Activated T-helper 17 cell treated with anti-CD3 and anti-CD28 coated beads, Interleukin-2, amount 50 U/mL, for 72 hours (primary cell): ENCODE measurements around the gene NPHP4. TPM values are rescaled to one million over a fixed set of nuclear protein-coding genes. Genes with fewer than 3 reads are reported as not detected.
A peak's percentile ranks its signal among the peaks of the same experiment; 100 is the strongest.

Experiments used
- ATAC-seq: fragments of 150-1000 bp; cut with Tn5 transposase; replicated peaks from 2 replicates; pipeline ENCODE4 v1.10.0; 2021; ENCODE audit warnings: mild to moderate bottlenecking, moderate library complexity
- H3K27ac Mint-ChIP-seq: one replicate; pipeline ENCODE4 v1.8.0; 2022; ENCODE audit warnings: mixed read lengths
- H3K27me3 Mint-ChIP-seq: one replicate; pipeline ENCODE4 v1.8.0; 2022; ENCODE audit warnings: mixed read lengths
- H3K36me3 Mint-ChIP-seq: one replicate; pipeline ENCODE4 v1.8.0; 2022; ENCODE audit warnings: low read depth, mild to moderate bottlenecking, mixed read lengths
- H3K4me1 Mint-ChIP-seq: one replicate; pipeline ENCODE4 v1.8.0; 2022; ENCODE audit warnings: mixed read lengths
- H3K4me3 Mint-ChIP-seq: one replicate; pipeline ENCODE4 v1.8.0; 2022; ENCODE audit warnings: mild to moderate bottlenecking, mixed read lengths
- H3K9me3 Mint-ChIP-seq: one replicate; pipeline ENCODE4 v1.8.0; 2022; ENCODE audit warnings: mixed read lengths
- total RNA-seq, 2 donors: library from RNA; stranded (reverse); gene quantifications; one replicate each; pipeline ENCODE4 v1.2.3, GENCODE V29; 2022

NPHP4 gene
- total RNA-seq, 2 donors from 2014 or later = 21.5 to 35.7 TPM

DNA sequence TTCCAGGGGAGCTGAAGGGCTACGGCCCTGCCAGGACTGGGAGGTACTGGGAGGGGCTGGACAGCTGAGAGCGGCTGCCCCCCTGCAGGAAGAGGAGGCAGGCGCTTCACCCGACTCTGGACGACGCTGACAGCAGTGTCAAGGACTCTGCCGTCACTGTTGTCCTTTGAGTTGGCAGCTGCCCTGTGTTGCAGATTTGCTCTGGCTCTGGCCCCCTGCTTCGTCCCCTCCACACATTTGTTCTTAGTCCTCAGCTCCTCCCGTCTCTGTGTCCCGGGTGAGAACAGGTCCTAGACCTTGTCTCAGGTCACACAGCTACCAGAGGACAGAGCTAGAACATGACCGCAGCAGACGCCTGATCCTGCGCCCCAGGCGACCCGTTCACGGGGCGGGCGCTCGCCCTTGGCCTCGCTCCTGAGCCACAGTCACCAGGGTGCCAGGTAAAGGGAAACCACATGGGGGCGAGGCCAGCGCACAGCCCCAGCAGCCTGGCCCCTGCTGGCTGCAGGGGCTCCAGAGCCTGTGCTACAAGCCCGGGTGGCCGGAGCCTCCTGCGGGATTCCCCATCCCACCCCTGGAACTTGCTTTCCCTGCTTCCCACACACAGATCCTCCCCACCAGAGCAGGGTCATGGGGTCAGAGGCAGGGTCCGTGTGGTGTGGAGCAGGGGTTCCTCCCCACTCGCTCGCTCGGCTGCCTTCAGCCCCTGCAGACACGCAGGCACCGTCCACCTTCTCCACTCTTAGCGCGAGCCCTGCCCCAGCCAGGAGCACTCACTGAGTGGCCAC is 10.7 kb upstream of the NPHP4 start:
- H3K36me3 Mint-ChIP-seq = peaks cover 14% of the 10 kb centered on the region
- H3K4me3 Mint-ChIP-seq = no peak overlapping the region
- no peak for ATAC-seq
- no peaks in the 10 kb centered on the region for H3K27me3 Mint-ChIP-seq
- H3K27ac Mint-ChIP-seq = no peak overlapping the region
- H3K4me1 Mint-ChIP-seq = peaks cover 5% of the 10 kb centered on the region
- H3K9me3 Mint-ChIP-seq = no peaks in the 10 kb centered on the region

DNA sequence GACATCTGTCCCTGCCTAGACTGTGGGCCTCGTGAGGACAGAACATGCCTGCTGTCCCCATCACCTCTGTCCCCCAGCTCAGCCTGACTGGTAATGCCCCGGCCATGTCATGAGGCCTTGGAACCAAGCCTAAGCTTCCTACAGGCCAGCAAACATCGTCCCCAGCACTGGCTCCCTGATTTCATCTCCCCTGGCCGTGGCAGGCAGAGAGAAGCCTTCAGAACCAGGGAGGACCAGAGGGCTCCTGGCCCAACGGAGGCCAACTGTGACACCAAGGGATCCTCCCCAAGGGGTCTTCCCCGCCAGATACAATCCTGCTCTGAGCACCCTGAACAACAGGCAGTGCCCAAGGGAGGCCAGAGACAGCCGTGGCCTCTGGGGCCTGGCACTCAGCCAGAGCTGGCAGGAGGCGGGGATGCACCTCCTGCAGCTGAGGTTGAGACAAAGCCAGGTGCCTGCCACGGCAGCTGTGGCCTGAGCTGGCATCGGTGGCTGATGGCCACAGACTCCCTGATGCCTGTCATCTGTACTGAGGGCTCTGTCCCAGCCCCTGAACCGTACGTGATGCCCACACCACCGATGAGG is 9.9 kb upstream of the NPHP4 start:
- H3K36me3 Mint-ChIP-seq = peaks cover 20% of the 10 kb centered on the region
- no peaks in the 10 kb centered on the region for H3K9me3 Mint-ChIP-seq
- H3K4me1 Mint-ChIP-seq = peaks cover 10% of the 10 kb centered on the region
- H3K27ac Mint-ChIP-seq = no peak overlapping the region
- peak; percentile 37 for ATAC-seq
- H3K27me3 Mint-ChIP-seq = no peaks in the 10 kb centered on the region
- H3K4me3 Mint-ChIP-seq = no peak overlapping the region

DNA sequence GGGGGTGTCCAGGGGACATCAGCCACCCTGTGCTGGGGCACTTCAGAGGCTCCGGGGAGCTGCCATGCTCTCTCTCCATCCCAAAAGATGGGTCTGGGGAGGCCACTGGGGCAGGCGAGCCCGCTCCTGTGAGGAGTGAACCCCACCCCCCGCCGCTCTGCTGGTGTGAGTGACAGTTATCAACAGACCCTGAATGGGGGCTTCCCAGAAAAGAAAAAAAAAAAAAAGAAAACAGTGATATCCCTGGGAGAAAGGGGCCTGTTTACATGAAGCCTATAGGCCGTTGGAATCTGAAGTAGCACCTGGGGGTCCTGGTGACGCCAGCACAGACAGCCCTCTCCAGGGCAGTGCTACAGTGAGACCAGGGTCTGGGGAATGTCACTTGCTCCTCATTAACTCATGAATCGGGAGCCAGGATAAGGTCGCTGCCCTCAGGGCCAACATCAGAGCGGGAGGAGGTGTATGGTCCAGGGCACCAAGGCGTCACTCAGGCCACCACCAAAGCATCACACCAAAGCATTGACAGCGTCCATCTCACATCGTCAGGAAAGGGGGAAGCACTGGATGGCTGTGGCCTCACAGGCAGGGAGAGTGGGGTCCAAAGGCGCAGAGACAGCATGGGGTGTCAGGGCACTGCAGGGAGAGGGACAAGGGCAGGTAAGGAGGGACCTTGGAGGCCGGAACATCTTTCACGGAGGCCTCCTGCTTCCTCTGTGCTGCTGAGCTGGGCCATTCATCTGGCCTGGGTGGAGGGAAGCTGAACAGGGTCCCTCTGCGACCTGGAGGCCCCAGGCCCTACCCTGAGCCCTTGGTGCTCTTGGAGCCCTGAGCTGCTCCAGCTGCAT is 8.4 kb upstream of the NPHP4 start:
- H3K27me3 Mint-ChIP-seq = no peaks in the 10 kb centered on the region
- peak overlapping the region; percentile 78 for H3K27ac Mint-ChIP-seq
- no peak for ATAC-seq

DNA sequence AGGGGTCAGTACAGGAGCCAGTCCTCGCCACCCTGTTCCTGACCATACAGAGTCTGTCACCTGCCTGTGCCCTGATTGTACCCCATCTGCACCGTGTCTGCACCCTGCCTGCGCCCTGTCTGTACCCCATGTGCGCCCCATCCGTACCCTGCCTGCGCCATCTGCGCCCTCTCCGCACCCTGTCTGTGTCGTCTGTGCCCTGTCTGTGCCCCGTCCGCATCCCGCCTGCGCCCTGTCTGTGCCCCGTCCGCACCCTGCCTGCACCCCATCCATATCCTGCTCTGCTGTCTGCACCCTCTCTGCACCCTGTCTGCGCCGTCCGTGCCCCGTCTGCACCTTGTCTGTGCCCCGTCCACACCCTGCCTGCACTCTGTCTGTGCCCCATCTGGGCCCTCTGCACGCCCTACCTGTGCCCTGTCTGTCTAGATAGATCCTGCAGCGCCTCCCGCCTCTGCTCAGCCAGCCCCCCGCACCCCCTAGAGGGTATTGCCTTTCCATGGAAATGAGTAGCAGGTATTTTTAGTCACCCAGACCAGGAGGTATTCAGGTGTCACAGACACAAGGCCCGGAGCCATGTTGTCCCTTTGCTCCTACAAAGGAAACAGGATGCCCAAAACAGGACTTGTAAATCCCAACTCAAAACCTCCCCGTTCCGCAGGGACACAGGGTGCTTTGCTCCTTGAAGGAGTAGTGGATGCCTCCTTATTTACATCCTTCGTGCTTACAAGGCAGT is 7.7 kb upstream of the NPHP4 start:
- Mint-ChIP-seq H3K36me3 (peaks cover 20% of the 10 kb centered on the region), H3K27me3 (no peaks in the 10 kb centered on the region), H3K4me1 (peaks cover 10% of the 10 kb centered on the region), H3K27ac (no peak overlapping the region), H3K9me3 (no peaks in the 10 kb centered on the region), H3K4me3 (no peak overlapping the region)
- no peak for ATAC-seq

More for the DNA sequence above, 8.4 kb upstream of the NPHP4 start:
- H3K9me3 Mint-ChIP-seq = no peaks in the 10 kb centered on the region
- peaks cover 20% of the 10 kb centered on the region for H3K36me3 Mint-ChIP-seq
- H3K4me1 Mint-ChIP-seq = peaks cover 10% of the 10 kb centered on the region
- H3K4me3 Mint-ChIP-seq = no peak overlapping the region

DNA sequence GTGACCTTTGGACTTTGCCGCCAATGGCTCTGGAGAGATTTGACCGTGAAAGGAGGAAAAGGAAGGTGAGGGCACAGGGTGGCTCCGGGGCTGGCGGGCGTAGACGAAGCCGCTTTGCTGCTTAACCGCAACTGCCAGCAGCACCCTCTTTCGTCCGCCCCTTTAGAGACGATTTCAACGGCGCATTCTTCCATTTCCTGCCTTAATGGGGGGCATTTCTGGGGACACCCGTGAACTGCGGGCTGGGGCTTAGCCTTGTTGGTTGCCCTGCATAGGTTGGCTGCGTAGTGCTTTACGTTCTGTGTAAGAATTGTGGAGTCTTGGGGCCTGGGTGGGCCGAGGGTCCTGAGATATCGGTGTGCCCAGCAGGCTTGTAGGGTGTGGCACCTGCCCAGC is 6.7 kb upstream of the NPHP4 start:
- Mint-ChIP-seq H3K4me3 (no peak overlapping the region), H3K9me3 (no peaks in the 10 kb centered on the region), H3K27me3 (no peaks in the 10 kb centered on the region), H3K4me1 (peaks cover 17% of the 10 kb centered on the region), H3K27ac (no peak overlapping the region), H3K36me3 (peaks cover 30% of the 10 kb centered on the region)
- ATAC-seq = no peak

DNA sequence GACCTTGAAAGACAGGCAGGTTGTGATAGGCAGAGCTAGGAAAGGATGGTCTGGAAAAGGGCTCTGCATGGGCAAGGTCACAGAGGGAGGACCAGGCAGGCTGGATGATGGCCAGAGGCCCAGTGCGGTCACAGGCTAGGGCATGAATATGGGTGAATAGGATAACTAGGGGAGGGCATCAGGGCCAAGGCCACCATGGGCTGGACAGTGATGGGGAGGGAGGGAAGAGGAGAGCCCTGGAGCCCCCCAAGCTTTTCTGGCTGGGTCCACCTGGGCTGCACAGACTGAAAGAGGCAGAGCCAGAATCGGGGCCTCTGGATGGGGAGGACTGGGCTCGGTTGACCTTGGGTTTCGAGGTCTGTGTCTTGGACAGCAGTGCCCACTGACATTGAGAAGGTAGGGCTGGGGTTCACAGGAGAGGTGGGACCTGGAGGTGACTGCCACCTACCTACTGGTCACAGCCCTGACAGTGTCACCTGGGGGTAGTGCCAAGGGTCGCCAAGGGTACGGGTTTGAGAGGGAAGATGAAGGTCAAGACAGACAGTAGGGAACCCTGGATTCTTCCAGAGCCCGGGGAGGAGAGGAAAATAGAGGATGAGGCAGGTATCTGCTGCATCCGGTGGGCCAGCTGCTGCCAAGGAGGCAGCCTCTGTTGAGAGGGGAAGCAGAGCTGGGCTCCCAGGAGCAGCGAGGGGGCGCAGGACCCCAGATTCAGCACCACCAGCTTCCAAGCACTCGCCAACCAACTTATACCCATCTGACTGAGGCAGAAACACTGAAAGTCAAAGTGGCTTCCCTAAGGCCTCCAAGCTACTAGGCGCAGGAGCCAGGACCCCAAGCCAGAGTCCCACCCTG is 6.1 kb upstream of the NPHP4 start:
- Mint-ChIP-seq H3K9me3 (no peaks in the 10 kb centered on the region), H3K27me3 (no peaks in the 10 kb centered on the region), H3K4me3 (no peak overlapping the region), H3K27ac (peak overlapping the region; percentile 71), H3K36me3 (peaks cover 31% of the 10 kb centered on the region), H3K4me1 (peaks cover 17% of the 10 kb centered on the region)
- no peak for ATAC-seq

DNA sequence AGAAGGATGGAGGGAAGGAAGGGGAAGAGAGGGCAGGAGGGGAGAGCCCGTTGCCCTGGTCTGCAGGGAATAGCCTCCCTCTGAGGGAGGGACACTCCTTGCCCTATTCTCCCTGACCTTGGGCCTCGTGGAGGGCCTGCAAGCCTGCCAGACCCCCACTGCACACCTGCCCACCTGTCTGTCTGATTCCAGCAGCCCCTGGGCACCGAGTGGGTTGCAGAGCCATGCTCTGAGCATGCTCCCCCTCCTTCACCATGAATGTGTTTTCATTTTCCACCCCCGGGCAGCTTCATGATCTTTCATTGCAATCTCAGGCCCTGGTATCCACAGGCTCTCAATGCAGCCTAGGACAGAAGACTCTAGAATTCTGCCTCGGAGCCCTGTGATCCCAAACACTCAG is 5.1 kb upstream of the NPHP4 start:
- Mint-ChIP-seq H3K27ac (peak overlapping the region; percentile 71), H3K4me1 (peaks cover 17% of the 10 kb centered on the region), H3K4me3 (no peak overlapping the region), H3K36me3 (peaks cover 39% of the 10 kb centered on the region), H3K27me3 (no peaks in the 10 kb centered on the region), H3K9me3 (no peaks in the 10 kb centered on the region)
- no peak for ATAC-seq

DNA sequence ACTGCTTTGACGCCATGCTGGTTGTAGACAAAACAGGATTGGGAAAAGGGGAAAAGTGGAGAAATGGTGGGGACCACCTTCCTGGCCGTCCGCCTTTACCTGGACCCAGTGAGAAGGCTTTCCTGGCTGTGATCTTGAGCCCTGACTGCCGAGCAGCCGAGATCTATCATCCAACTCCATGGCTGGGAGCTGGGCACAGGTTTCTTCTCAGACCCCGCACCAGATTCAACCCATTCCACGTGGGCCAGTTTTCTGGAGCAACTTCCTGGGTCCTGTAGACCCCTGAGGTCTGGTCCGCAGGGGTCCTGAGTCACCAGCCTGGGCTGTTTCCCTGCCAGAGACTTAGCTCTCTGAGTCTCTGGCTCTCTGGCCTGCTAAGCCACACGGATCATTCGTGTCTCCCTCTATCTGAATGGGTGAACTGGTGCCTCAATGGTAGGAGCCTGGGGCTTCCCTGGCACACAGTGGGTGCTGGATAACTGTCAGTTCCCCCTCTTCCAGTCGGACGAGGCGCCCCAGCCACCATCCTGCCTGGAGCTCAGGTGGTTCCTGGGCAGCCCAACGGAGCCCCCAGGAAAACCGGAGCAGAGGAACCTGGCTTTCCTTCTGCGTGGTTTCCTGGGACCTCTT is 4.5 kb upstream of the NPHP4 start:
- Mint-ChIP-seq H3K4me3 (no peak overlapping the region), H3K36me3 (peaks cover 41% of the 10 kb centered on the region), H3K9me3 (no peaks in the 10 kb centered on the region), H3K4me1 (peaks cover 17% of the 10 kb centered on the region), H3K27ac (no peak overlapping the region), H3K27me3 (no peaks in the 10 kb centered on the region)
- no peak for ATAC-seq

DNA sequence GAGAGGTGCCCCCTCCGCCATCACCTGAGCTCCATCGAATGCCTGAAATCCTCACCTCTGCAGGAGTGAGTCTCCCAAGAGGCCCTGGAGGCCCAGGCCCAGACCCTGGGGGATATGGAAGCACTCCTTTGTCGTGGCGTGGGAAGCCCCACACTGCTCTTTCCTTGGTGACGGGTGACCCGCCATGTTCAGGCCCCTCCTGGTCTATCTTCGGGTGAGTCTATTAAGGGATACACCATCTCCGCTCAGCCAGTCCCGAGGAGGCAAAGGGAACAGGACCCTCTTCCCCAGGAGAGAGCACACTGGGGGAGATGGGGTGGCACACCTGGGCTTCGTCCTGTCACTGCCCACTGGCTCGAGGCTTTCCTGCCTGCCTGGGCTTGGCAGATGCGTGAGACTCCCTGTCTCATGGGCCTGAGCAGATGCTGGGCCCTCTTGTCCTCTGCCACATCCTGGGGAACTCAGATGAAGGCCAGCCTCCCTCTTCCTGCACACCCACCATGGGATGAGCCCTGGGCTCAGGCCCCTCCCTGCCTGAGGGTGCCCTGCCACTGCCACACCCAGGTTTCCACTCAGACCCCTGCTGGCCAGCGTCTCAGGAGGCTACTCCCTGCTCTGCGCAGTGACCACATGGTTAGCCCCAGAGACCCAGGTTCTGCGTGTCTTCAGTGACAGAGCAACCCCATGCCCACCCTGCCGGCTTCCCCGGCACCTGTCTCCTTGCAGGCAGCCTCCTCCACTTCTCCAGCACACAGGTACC is 3.8 kb upstream of the NPHP4 start:
- H3K27ac Mint-ChIP-seq = no peak overlapping the region
- no peak for ATAC-seq
- H3K4me1 Mint-ChIP-seq = peaks cover 17% of the 10 kb centered on the region
- no peaks in the 10 kb centered on the region for H3K9me3 Mint-ChIP-seq
- no peaks in the 10 kb centered on the region for H3K27me3 Mint-ChIP-seq
- H3K36me3 Mint-ChIP-seq = peaks cover 41% of the 10 kb centered on the region
- H3K4me3 Mint-ChIP-seq = peak overlapping the region; percentile 13

DNA sequence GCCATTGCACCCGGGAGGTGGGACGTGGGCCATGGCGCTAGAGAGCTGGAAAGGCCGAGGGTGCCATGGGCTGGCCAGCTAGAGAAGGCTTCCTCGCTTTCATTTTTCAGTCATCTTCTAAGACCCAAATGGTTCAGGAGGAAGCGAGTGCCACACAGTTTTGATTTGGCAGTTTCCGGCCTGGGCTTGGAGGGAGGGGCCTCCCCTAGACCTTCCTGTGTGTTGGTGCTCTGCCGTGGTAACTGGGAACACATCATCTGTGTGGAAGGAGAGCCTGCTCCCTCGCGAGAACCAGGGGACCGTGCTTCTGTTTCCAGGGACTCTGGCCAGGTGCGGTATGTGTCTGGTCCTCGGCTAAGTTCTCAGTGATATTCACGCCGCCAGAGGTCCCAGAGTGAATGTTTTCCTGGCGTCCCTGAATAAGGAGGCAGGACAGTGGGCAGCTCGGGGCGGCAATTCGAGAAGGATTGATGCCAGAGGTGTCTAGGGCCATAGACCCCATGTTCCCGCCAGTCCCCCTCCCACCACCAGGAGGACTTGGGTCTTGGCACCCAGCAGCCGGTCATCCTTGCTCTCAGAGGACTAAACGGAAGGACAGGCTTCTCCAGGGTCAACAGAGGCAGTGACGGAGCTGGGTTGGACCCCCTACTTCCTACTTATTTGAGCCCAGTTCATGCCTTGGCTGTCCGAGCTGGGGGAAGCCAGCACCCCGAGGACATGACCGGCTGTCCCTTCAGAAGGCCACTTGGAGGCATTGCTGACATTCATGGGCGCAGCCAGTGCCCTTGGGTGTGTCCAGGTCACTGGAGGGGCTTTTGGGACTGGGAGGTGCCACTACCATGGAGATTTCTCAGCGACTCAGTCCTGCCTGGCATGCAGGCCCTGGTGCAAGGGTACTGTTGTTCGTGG is 2.7 kb upstream of the NPHP4 start:
- Mint-ChIP-seq H3K9me3 (no peaks in the 10 kb centered on the region), H3K36me3 (peaks cover 41% of the 10 kb centered on the region), H3K27ac (peak overlapping the region; percentile 88), H3K27me3 (no peaks in the 10 kb centered on the region), H3K4me3 (peak overlapping the region; percentile 96), H3K4me1 (peaks cover 18% of the 10 kb centered on the region)
- peak; percentile 52 for ATAC-seq

DNA sequence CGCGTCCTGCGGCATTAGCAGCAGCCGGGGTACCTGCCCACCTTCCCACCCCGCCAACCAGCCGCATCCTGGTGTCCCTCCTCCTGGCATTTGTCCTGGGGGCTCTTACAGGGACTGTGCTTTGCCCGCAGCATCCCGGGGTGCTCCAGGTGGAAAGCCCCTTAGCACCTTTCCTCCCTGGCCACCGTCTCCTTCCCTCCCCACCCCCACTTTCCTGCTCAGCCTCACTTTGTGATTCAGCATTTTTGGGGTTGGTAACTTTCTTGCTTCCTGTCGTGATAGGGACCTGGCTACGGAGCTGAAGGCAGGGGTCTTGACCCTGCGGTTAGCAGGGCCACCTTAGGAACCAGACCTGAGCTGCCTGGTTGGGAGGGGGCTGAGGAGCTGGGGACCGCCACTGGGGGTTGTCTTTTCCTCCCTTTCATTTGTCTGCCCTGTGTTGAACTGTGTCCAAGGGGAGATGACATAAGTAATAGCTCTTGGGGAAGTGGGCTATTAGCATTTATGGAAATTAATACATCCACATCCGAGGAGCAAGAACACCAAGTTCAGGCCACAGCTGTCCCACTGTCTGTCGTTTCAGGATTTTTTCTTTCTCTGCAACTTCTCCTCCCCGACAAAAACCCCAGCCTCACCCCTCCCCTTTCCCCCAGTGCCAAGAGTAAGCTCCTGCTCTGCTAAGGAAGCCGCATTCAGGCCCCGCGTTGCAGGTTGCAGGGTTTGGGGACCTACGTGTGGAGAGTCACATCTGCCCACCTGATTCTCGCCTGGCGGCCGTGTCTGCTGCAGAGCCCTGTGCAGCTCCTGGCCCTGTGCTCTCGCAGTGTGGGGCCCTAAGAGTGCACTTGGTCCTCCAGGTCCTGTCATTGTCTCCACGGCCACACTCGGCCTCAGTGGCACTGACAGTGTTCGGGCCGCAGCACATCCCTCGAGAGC is 1.6 kb upstream of the NPHP4 start:
- Mint-ChIP-seq H3K4me1 (peaks cover 18% of the 10 kb centered on the region), H3K27ac (peak overlapping the region; percentile 88), H3K27me3 (no peaks in the 10 kb centered on the region), H3K9me3 (no peaks in the 10 kb centered on the region), H3K4me3 (peak overlapping the region; percentile 96), H3K36me3 (peaks cover 41% of the 10 kb centered on the region)
- peak; percentile 7 for ATAC-seq
